HG03575 (cell line): ENCODE data around the gene NF1.

Experiments used
- ATAC-seq: cut with Tn5 transposase; IDR thresholded peaks from one replicate; pipeline ENCODE4 v1.9.1; 2021; ENCODE audit not compliant: unreplicated experiment, insufficient number of reproducible peaks, low FRiP score; ENCODE audit errors: extremely low read depth

NF1 gene

GRCh38 chr17:31388770-31389656, 294.2 kb downstream of the NF1 start:
- no peak for ATAC-seq

GRCh38 chr17:31389657-31390381, 295.0 kb downstream of the NF1 start:
- no peak for ATAC-seq

GRCh38 chr17:31390426-31390747, 295.6 kb downstream of the NF1 start:
- ATAC-seq: no peak

- no peak for ATAC-seq
Measured at GRCh38 chr17:31390748-31391495, 296.1 kb downstream of the NF1 start.

GRCh38 chr17:31391496-31391949, 296.7 kb downstream of the NF1 start, which contains the start of gene RAB11FIP4:
Gene RAB11FIP4 (plus strand): TSS chr17:31391675. CDS start chr17:31391853, 178 bp downstream.
- no peak for ATAC-seq

- ATAC-seq: no peak
Measured at GRCh38 chr17:31392002-31392855, 297.5 kb downstream of the NF1 start.

- ATAC-seq: no peak
Measured at GRCh38 chr17:31392856-31393748, 298.3 kb downstream of the NF1 start.

- no peak for ATAC-seq
Measured at GRCh38 chr17:31393749-31394146, 299.0 kb downstream of the NF1 start.

GRCh38 chr17:31394544-31394943, 299.8 kb downstream of the NF1 start:
- no peak for ATAC-seq

GRCh38 chr17:31397256-31397939, 302.6 kb downstream of the NF1 start:
- no peak for ATAC-seq

- ATAC-seq: no peak
Measured at GRCh38 chr17:31398381-31399311, 303.9 kb downstream of the NF1 start.

- ATAC-seq: no peak
Measured at GRCh38 chr17:31400481-31400950, 305.7 kb downstream of the NF1 start.

- ATAC-seq: no peak
Measured at GRCh38 chr17:31401456-31402254, 306.9 kb downstream of the NF1 start.

- ATAC-seq: no peak
Measured at GRCh38 chr17:31404028-31404949, 309.5 kb downstream of the NF1 start.
